Measurements from ENCODE around the gene PLXNA4. TPM values are rescaled to one million over a fixed set of nuclear protein-coding genes. Genes with fewer than 3 reads are reported as not detected.

PLXNA4 gene
- total RNA-seq, 1 experiment from 2014 or later, result 0.10 TPM

GRCh38 chr7:132402096-132402495 lies 174.2 kb downstream of the PLXNA4 start:
- H3K4me3 ChIP-seq (ENCODE audit: low read depth in 2 of 2, low read length in 2 of 2), result no peak overlapping the region
- in situ Hi-C loops (cut with HindIII; ENCODE audit: low pct_unique_long_range_greater_than_20kb, low sequenced_read_pairs) (no loop called here), intact Hi-C loops (cut with micrococcal nuclease; ENCODE audit: unreplicated experiment) (no loop called here)
- no peaks in the 10 kb centered on the region for H3K9me3 ChIP-seq (ENCODE audit: control insufficient read depth, insufficient read depth, low read depth, low read length)
- H3K36me3 ChIP-seq (ENCODE audit: control insufficient read depth, insufficient read depth, low read length), result no peaks in the 10 kb centered on the region
- CTCF ChIA-PET, result no interaction called here
- no peak for TF ChIP-seq TCF7L2 (IDR thresholded peaks at IDR 0.05; ENCODE audit: low read depth, low read length)
- TF ChIP-seq POLR2AphosphoS5 (IDR thresholded peaks at IDR 0.05; ENCODE audit: low read depth, low read length), result no peak
- TF ChIP-seq CTCF (IDR thresholded peaks at IDR 0.05), result no peak
- no peak for TF ChIP-seq SIN3A (IDR thresholded peaks at IDR 0.05; ENCODE audit: borderline replicate concordance, insufficient read depth, low read depth, low read length)
- no peak for TF ChIP-seq REST (IDR thresholded peaks at IDR 0.05; ENCODE audit: insufficient read depth in 1 of 2, low read depth in 2 of 2, low read length in 1 of 2)
- H3K4me1 ChIP-seq (ENCODE audit: control insufficient read depth, insufficient read depth, low read length), result no peaks in the 10 kb centered on the region
- POLR2A ChIA-PET, result no interaction called here
- no peak overlapping the region for H3K27ac ChIP-seq (ENCODE audit: low read length)
- ATAC-seq (no peak), DNase-seq (ENCODE audit: low read depth, low spot score) (no peak)
- BruUV-seq (replicated peaks), result no TSS peak
- peaks cover 5% of the 10 kb centered on the region; the same call in 1 of the 2 replicates for H3K27me3 ChIP-seq (ENCODE audit: control insufficient read depth, insufficient read depth, low read length)

GRCh38 chr7:132400561-132401142 lies 175.6 kb downstream of the PLXNA4 start:
- no peak overlapping the region for H3K4me3 ChIP-seq (ENCODE audit: low read depth in 2 of 2, low read length in 2 of 2)
- H3K27me3 ChIP-seq (ENCODE audit: control insufficient read depth, insufficient read depth, low read length), result peaks cover 5% of the 10 kb centered on the region; the same call in 1 of the 2 replicates
- CTCF ChIA-PET, result no interaction called here
- BruUV-seq (replicated peaks), result no TSS peak
- intact Hi-C loops (cut with micrococcal nuclease; ENCODE audit: unreplicated experiment) (no loop called here), in situ Hi-C loops (cut with HindIII; ENCODE audit: low pct_unique_long_range_greater_than_20kb, low sequenced_read_pairs) (no loop called here)
- ATAC-seq (no peak), DNase-seq (ENCODE audit: low read depth, low spot score) (no peak)
- H3K27ac ChIP-seq (ENCODE audit: low read length), result no peak overlapping the region
- no peaks in the 10 kb centered on the region for H3K36me3 ChIP-seq (ENCODE audit: control insufficient read depth, insufficient read depth, low read length)
- H3K9me3 ChIP-seq (ENCODE audit: control insufficient read depth, insufficient read depth, low read depth, low read length), result no peaks in the 10 kb centered on the region
- H3K4me1 ChIP-seq (ENCODE audit: control insufficient read depth, insufficient read depth, low read length), result no peaks in the 10 kb centered on the region
- no peak for TF ChIP-seq SIN3A (IDR thresholded peaks at IDR 0.05; ENCODE audit: borderline replicate concordance, insufficient read depth, low read depth, low read length)
- TF ChIP-seq CTCF (IDR thresholded peaks at IDR 0.05), result no peak
- no peak for TF ChIP-seq TCF7L2 (IDR thresholded peaks at IDR 0.05; ENCODE audit: low read depth, low read length)
- TF ChIP-seq POLR2AphosphoS5 (IDR thresholded peaks at IDR 0.05; ENCODE audit: low read depth, low read length), result no peak
- no peak for TF ChIP-seq REST (IDR thresholded peaks at IDR 0.05; ENCODE audit: insufficient read depth in 1 of 2, low read depth in 2 of 2, low read length in 1 of 2)
- POLR2A ChIA-PET, result no interaction called here

Measured in Panc1 (cell line).